SK-N-SH treated with all-trans-retinoic acid at 6 μM for 48 hours (cell line): ENCODE measurements around the gene FAM13A.

Experiments used
- ATAC-seq: fragments of 200-7000 bp; cut with Tn5 transposase; 3 replicates; pipeline ENCODE4 v1.9.1; 2020; ENCODE audit warnings: mild to moderate bottlenecking, moderate library complexity
- BACH2 ChIP-seq: fragments of 250-450 bp; sonication (Bioruptor Pico); IDR thresholded peaks from 2 replicates; pipeline ENCODE4 v1.9.0; 2021; ENCODE audit warnings: mild to moderate bottlenecking, borderline replicate concordance
- CREB5 ChIP-seq: fragments of 250-450 bp; sonication (Bioruptor Pico); IDR thresholded peaks from 2 replicates; pipeline ENCODE4 v1.5.1; 2020; ENCODE audit warnings: low read depth, mild to moderate bottlenecking, moderate library complexity
- CSDC2 ChIP-seq: fragments of 250-450 bp; sonication (Bioruptor Pico); IDR thresholded peaks from 2 replicates; pipeline ENCODE4 v1.5.0; 2020; ENCODE audit warnings: mild to moderate bottlenecking, moderate library complexity
- CSRNP3 ChIP-seq: fragments of 250-450 bp; sonication (Bioruptor Pico); IDR thresholded peaks from 2 replicates; pipeline ENCODE4 v1.5.1; 2021; ENCODE audit warnings: mild to moderate bottlenecking, moderate library complexity
- GLIS3 ChIP-seq: fragments of 250-450 bp; sonication (Bioruptor Pico); IDR thresholded peaks from 2 replicates; pipeline ENCODE4 v1.5.0; 2020; ENCODE audit warnings: mild to moderate bottlenecking, moderate library complexity
- ISL1 ChIP-seq: fragments of 250-450 bp; sonication (Bioruptor Pico); IDR thresholded peaks from 2 replicates; pipeline ENCODE4 v2.1.2; 2022; ENCODE audit warnings: mild to moderate bottlenecking, moderate library complexity
- OSR1 ChIP-seq: fragments of 250-450 bp; sonication (Bioruptor Pico); IDR thresholded peaks from 2 replicates; pipeline ENCODE4 v1.8.0; 2022; ENCODE audit warnings: moderate library complexity, mild to moderate bottlenecking, inconsistent platforms
- PATZ1 ChIP-seq: fragments of 250-450 bp; sonication (Bioruptor Pico); IDR thresholded peaks from 2 replicates; pipeline ENCODE4 v1.8.0; 2020; ENCODE audit warnings: mild to moderate bottlenecking, moderate library complexity, borderline replicate concordance
- POU6F1 ChIP-seq: fragments of 250-450 bp; sonication (Bioruptor Pico); IDR thresholded peaks from 2 replicates; pipeline ENCODE4 v1.8.0; 2021; ENCODE audit warnings: low read depth, mild to moderate bottlenecking, moderate library complexity, borderline replicate concordance
- RARB ChIP-seq: fragments of 250-450 bp; sonication (Bioruptor Pico); IDR thresholded peaks from 2 replicates; pipeline ENCODE4 v1.8.0; 2021; ENCODE audit warnings: mild to moderate bottlenecking, moderate library complexity
- TCF4 ChIP-seq: fragments of 250-450 bp; sonication (Bioruptor Pico); IDR thresholded peaks from 2 replicates; pipeline ENCODE4 v1.8.0; 2021; ENCODE audit warnings: mild to moderate bottlenecking, moderate library complexity, borderline replicate concordance
- TSHZ2 ChIP-seq: fragments of 250-450 bp; sonication (Bioruptor Pico); IDR thresholded peaks from 2 replicates; pipeline ENCODE4 v1.5.0; 2020; ENCODE audit warnings: mild to moderate bottlenecking, moderate library complexity
- ZC3H10 ChIP-seq: fragments of 250-450 bp; sonication (Bioruptor Pico); IDR thresholded peaks from 2 replicates; pipeline ENCODE4 v1.5.1; 2021; ENCODE audit warnings: mild to moderate bottlenecking, moderate library complexity
- ZFP30 ChIP-seq: fragments of 450-650 bp; formaldehyde crosslinking; IDR thresholded peaks from 2 replicates; pipeline ENCODE4 v1.5.0; 2022; ENCODE audit warnings: mild to moderate bottlenecking, moderate library complexity
- ZNF565 ChIP-seq: fragments of 450-650 bp; formaldehyde crosslinking; conservative IDR thresholded peaks from 2 replicates; pipeline ENCODE4 v1.5.0; 2020; ENCODE audit warnings: low read depth, mild to moderate bottlenecking, moderate library complexity
- ZNF70 ChIP-seq: fragments of 450-650 bp; formaldehyde crosslinking; IDR thresholded peaks from 2 replicates; pipeline ENCODE4 v1.5.0; 2020; ENCODE audit warnings: mild to moderate bottlenecking, moderate library complexity
- ZNF8 ChIP-seq: fragments of 450-650 bp; formaldehyde crosslinking; IDR thresholded peaks from 2 replicates; pipeline ENCODE4 v1.5.0; 2020; ENCODE audit warnings: mild to moderate bottlenecking, moderate library complexity

Gene FAM13A

GRCh38 chr4:88779431-88779830 is 277.6 kb downstream of the FAM13A start:
- ATAC-seq, result no peak
- TF ChIP-seq ZC3H10 (CRISPR knock-in tag) (no peak), CSDC2 (CRISPR knock-in tag) (no peak), CREB5 (CRISPR knock-in tag) (no peak), OSR1 (no peak), PATZ1 (no peak), ZFP30 (CRISPR knock-in tag) (no peak), ZNF565 (CRISPR knock-in tag) (no peak)

GRCh38 chr4:88775529-88775928 is 281.5 kb downstream of the FAM13A start:
- ATAC-seq, result no peak
- TF ChIP-seq GLIS3 (CRISPR knock-in tag) (no peak), TCF4 (CRISPR knock-in tag) (no peak), ZFP30 (CRISPR knock-in tag) (no peak), RARB (CRISPR knock-in tag) (no peak), CSRNP3 (CRISPR knock-in tag) (no peak), ISL1 (CRISPR knock-in tag) (no peak), CREB5 (CRISPR knock-in tag) (no peak), OSR1 (no peak), CSDC2 (CRISPR knock-in tag) (no peak), ZNF70 (CRISPR knock-in tag) (no peak), PATZ1 (no peak)

- ATAC-seq, result no peak
- TF ChIP-seq PATZ1 (no peak), RARB (CRISPR knock-in tag) (no peak), ZC3H10 (CRISPR knock-in tag) (no peak), BACH2 (CRISPR knock-in tag) (no peak), POU6F1 (CRISPR knock-in tag) (no peak), TCF4 (CRISPR knock-in tag) (no peak), TSHZ2 (CRISPR knock-in tag) (no peak), OSR1 (no peak), ZNF565 (CRISPR knock-in tag) (no peak), ZNF8 (CRISPR knock-in tag) (no peak), CREB5 (CRISPR knock-in tag) (no peak), ISL1 (CRISPR knock-in tag) (no peak)
These were observed 282.0 kb downstream of the FAM13A start for GRCh38 chr4:88775026-88775425.
